ENCODE measurements around the gene SYDE1. TPM values are rescaled to one million over a fixed set of nuclear protein-coding genes. Genes with fewer than 3 reads are reported as not detected.

The SYDE1 gene
- total and polyA plus RNA-seq, 9 donors = 10.9 to 26.0 (median 19.0) TPM

GRCh38 chr19:15142313-15142712 is 35.1 kb downstream of the SYDE1 start:
- no peaks in the 10 kb centered on the region for H3K27me3 ChIP-seq (ENCODE audit: control insufficient read depth, insufficient read depth, low read length)
- H3K27ac ChIP-seq (ENCODE audit: low read length) = no peak overlapping the region
- no peak for DNase-seq
- peaks cover 10% of the 10 kb centered on the region for H3K9me3 ChIP-seq (replicated peaks; ENCODE audit: control insufficient read depth, low read depth, low read length)
- no peak overlapping the region for H3K4me3 ChIP-seq (ENCODE audit: low read length)
- H3K4me1 ChIP-seq (ENCODE audit: control insufficient read depth, insufficient read depth, low read length) = no peaks in the 10 kb centered on the region
- 80% methylated on average over 2 of the region's 5 CpGs for WGBS (ENCODE audit: insufficient coverage)
- no peaks in the 10 kb centered on the region for H3K36me3 ChIP-seq (ENCODE audit: control insufficient read depth, insufficient read depth, low read length)

GRCh38 chr19:15144046-15144646 is 36.9 kb downstream of the SYDE1 start:
- Histone ChIP-seq H3K4me1 (ENCODE audit: control insufficient read depth, insufficient read depth, low read length) (no peaks in the 10 kb centered on the region), H3K27me3 (ENCODE audit: control insufficient read depth, insufficient read depth, low read length) (no peaks in the 10 kb centered on the region), H3K36me3 (ENCODE audit: control insufficient read depth, insufficient read depth, low read length) (no peaks in the 10 kb centered on the region), H3K9me3 (replicated peaks; ENCODE audit: control insufficient read depth, low read depth, low read length) (peaks cover 6% of the 10 kb centered on the region), H3K4me3 (ENCODE audit: low read length) (no peak overlapping the region), H3K27ac (ENCODE audit: low read length) (no peak overlapping the region)
- no peak for DNase-seq
- 83% methylated on average over 1 of the region's 1 CpG for WGBS (ENCODE audit: insufficient coverage)

- DNase-seq = no peak
- Histone ChIP-seq H3K27me3 (ENCODE audit: control insufficient read depth, insufficient read depth, low read length) (no peaks in the 10 kb centered on the region), H3K36me3 (ENCODE audit: control insufficient read depth, insufficient read depth, low read length) (no peaks in the 10 kb centered on the region), H3K27ac (ENCODE audit: low read length) (no peak overlapping the region), H3K4me3 (ENCODE audit: low read length) (no peak overlapping the region), H3K4me1 (ENCODE audit: control insufficient read depth, insufficient read depth, low read length) (no peaks in the 10 kb centered on the region), H3K9me3 (replicated peaks; ENCODE audit: control insufficient read depth, low read depth, low read length) (peaks cover 2% of the 10 kb centered on the region)
- 100% methylated on average over 1 of the region's 1 CpG for WGBS (ENCODE audit: insufficient coverage)
Measured at GRCh38 chr19:15147090-15147489, 39.9 kb downstream of the SYDE1 start.

GRCh38 chr19:15149737-15150136 is 42.5 kb downstream of the SYDE1 start:
- DNase-seq = no peak
- 91% methylated on average over 4 of the region's 5 CpGs for WGBS (ENCODE audit: insufficient coverage)

GRCh38 chr19:15154002-15154612 is 46.9 kb downstream of the SYDE1 start:
- Histone ChIP-seq H3K9me3 (replicated peaks; ENCODE audit: control insufficient read depth, low read depth, low read length) (peaks cover 9% of the 10 kb centered on the region), H3K36me3 (ENCODE audit: control insufficient read depth, insufficient read depth, low read length) (peaks cover under 1% of the 10 kb centered on the region), H3K4me1 (ENCODE audit: control insufficient read depth, insufficient read depth, low read length) (no peaks in the 10 kb centered on the region), H3K27me3 (ENCODE audit: control insufficient read depth, insufficient read depth, low read length) (no peaks in the 10 kb centered on the region), H3K4me3 (ENCODE audit: low read length) (no peak overlapping the region), H3K27ac (ENCODE audit: low read length) (no peak overlapping the region)
- no peak for DNase-seq
- 94% methylated on average over 3 of the region's 3 CpGs for WGBS (ENCODE audit: insufficient coverage)

More at GRCh38 chr19:15149737-15150136, 42.5 kb downstream of the SYDE1 start:
- H3K9me3 ChIP-seq (replicated peaks; ENCODE audit: control insufficient read depth, low read depth, low read length) = peaks cover 5% of the 10 kb centered on the region
- no peaks in the 10 kb centered on the region for H3K27me3 ChIP-seq (ENCODE audit: control insufficient read depth, insufficient read depth, low read length)
- H3K27ac ChIP-seq (ENCODE audit: low read length) = no peak overlapping the region
- H3K4me1 ChIP-seq (ENCODE audit: control insufficient read depth, insufficient read depth, low read length) = no peaks in the 10 kb centered on the region
- no peak overlapping the region for H3K4me3 ChIP-seq (ENCODE audit: low read length)
- H3K36me3 ChIP-seq (ENCODE audit: control insufficient read depth, insufficient read depth, low read length) = no peaks in the 10 kb centered on the region

GRCh38 chr19:15155296-15155695 is 48.1 kb downstream of the SYDE1 start:
- peaks cover 12% of the 10 kb centered on the region for H3K36me3 ChIP-seq (ENCODE audit: control insufficient read depth, insufficient read depth, low read length)
- H3K27me3 ChIP-seq (ENCODE audit: control insufficient read depth, insufficient read depth, low read length) = no peaks in the 10 kb centered on the region
- no peak overlapping the region for H3K27ac ChIP-seq (ENCODE audit: low read length)
- no peaks in the 10 kb centered on the region for H3K4me1 ChIP-seq (ENCODE audit: control insufficient read depth, insufficient read depth, low read length)
- WGBS (ENCODE audit: insufficient coverage) = 86% methylated on average over 3 of the region's 5 CpGs
- no peak overlapping the region for H3K4me3 ChIP-seq (ENCODE audit: low read length)
- peaks cover 16% of the 10 kb centered on the region for H3K9me3 ChIP-seq (replicated peaks; ENCODE audit: control insufficient read depth, low read depth, low read length)
- DNase-seq = no peak

GRCh38 chr19:15156391-15156790 is 49.2 kb downstream of the SYDE1 start:
- H3K36me3 ChIP-seq (ENCODE audit: control insufficient read depth, insufficient read depth, low read length) = peaks cover 22% of the 10 kb centered on the region
- no peak overlapping the region for H3K4me3 ChIP-seq (ENCODE audit: low read length)
- no peak overlapping the region for H3K27ac ChIP-seq (ENCODE audit: low read length)
- H3K27me3 ChIP-seq (ENCODE audit: control insufficient read depth, insufficient read depth, low read length) = no peaks in the 10 kb centered on the region
- DNase-seq = no peak
- H3K4me1 ChIP-seq (ENCODE audit: control insufficient read depth, insufficient read depth, low read length) = no peaks in the 10 kb centered on the region
- WGBS (ENCODE audit: insufficient coverage) = 100% methylated on average over 1 of the region's 4 CpGs
- peaks cover 18% of the 10 kb centered on the region for H3K9me3 ChIP-seq (replicated peaks; ENCODE audit: control insufficient read depth, low read depth, low read length)

GRCh38 chr19:15159251-15159650 is 52.0 kb downstream of the SYDE1 start:
- H3K36me3 ChIP-seq (ENCODE audit: control insufficient read depth, insufficient read depth, low read length) = peaks cover 45% of the 10 kb centered on the region
- no peak overlapping the region for H3K27ac ChIP-seq (ENCODE audit: low read length)
- no peaks in the 10 kb centered on the region for H3K4me1 ChIP-seq (ENCODE audit: control insufficient read depth, insufficient read depth, low read length)
- WGBS (ENCODE audit: insufficient coverage) = 67% methylated on average over 1 of the region's 3 CpGs
- H3K4me3 ChIP-seq (ENCODE audit: low read length) = no peak overlapping the region
- DNase-seq = no peak
- peaks cover 15% of the 10 kb centered on the region for H3K9me3 ChIP-seq (replicated peaks; ENCODE audit: control insufficient read depth, low read depth, low read length)
- no peaks in the 10 kb centered on the region for H3K27me3 ChIP-seq (ENCODE audit: control insufficient read depth, insufficient read depth, low read length)

- no peak overlapping the region for H3K4me3 ChIP-seq (ENCODE audit: low read length)
- 97% methylated on average over 35 of the region's 42 CpGs for WGBS (ENCODE audit: insufficient coverage)
Measured at GRCh38 chr19:15161028-15161984, 54.1 kb downstream of the SYDE1 start.

More at GRCh38 chr19:15161028-15161984, 54.1 kb downstream of the SYDE1 start:
- Histone ChIP-seq H3K27ac (ENCODE audit: low read length) (no peak overlapping the region), H3K27me3 (ENCODE audit: control insufficient read depth, insufficient read depth, low read length) (no peaks in the 10 kb centered on the region), H3K36me3 (ENCODE audit: control insufficient read depth, insufficient read depth, low read length) (peaks cover 65% of the 10 kb centered on the region), H3K9me3 (replicated peaks; ENCODE audit: control insufficient read depth, low read depth, low read length) (peaks cover 25% of the 10 kb centered on the region), H3K4me1 (ENCODE audit: control insufficient read depth, insufficient read depth, low read length) (no peaks in the 10 kb centered on the region)
- DNase-seq = no peak
